ENCODE results near the gene RAD23B.

GRCh38 chr9:107330420-107330819 is 47.3 kb downstream of the RAD23B start:
- TF ChIP-seq CTCF (IDR thresholded peaks at IDR 0.05) = no peak
- TF ChIP-seq POLR2A (IDR thresholded peaks at IDR 0.05) = no peak

All from Peyer's patch (tissue), 4 donors.